SK-N-SH treated with all-trans-retinoic acid at 6 μM for 48 hours (cell line): ENCODE results near the gene IPO5.

Source experiments
- POU6F1 ChIP-seq: fragments of 250-450 bp; sonication (Bioruptor Pico); IDR thresholded peaks from 2 replicates; pipeline ENCODE4 v1.8.0; 2021; ENCODE audit warnings: low read depth, mild to moderate bottlenecking, moderate library complexity, borderline replicate concordance
- RARB ChIP-seq: fragments of 250-450 bp; sonication (Bioruptor Pico); IDR thresholded peaks from 2 replicates; pipeline ENCODE4 v1.8.0; 2021; ENCODE audit warnings: mild to moderate bottlenecking, moderate library complexity
- TCF4 ChIP-seq: fragments of 250-450 bp; sonication (Bioruptor Pico); IDR thresholded peaks from 2 replicates; pipeline ENCODE4 v1.8.0; 2021; ENCODE audit warnings: mild to moderate bottlenecking, moderate library complexity, borderline replicate concordance
- TSHZ2 ChIP-seq: fragments of 250-450 bp; sonication (Bioruptor Pico); IDR thresholded peaks from 2 replicates; pipeline ENCODE4 v1.5.0; 2020; ENCODE audit warnings: mild to moderate bottlenecking, moderate library complexity
- ZNF565 ChIP-seq: fragments of 450-650 bp; formaldehyde crosslinking; conservative IDR thresholded peaks from 2 replicates; pipeline ENCODE4 v1.5.0; 2020; ENCODE audit warnings: low read depth, mild to moderate bottlenecking, moderate library complexity
- ZNF8 ChIP-seq: fragments of 450-650 bp; formaldehyde crosslinking; IDR thresholded peaks from 2 replicates; pipeline ENCODE4 v1.5.0; 2020; ENCODE audit warnings: mild to moderate bottlenecking, moderate library complexity
- TF ChIP-seq, protein P1 (sequence below): fragments of 250-450 bp; sonication (Bioruptor Pico); IDR thresholded peaks from 2 replicates; pipeline ENCODE4 v1.8.0; 2020; ENCODE audit warnings: mild to moderate bottlenecking, moderate library complexity, borderline replicate concordance

DNA sequence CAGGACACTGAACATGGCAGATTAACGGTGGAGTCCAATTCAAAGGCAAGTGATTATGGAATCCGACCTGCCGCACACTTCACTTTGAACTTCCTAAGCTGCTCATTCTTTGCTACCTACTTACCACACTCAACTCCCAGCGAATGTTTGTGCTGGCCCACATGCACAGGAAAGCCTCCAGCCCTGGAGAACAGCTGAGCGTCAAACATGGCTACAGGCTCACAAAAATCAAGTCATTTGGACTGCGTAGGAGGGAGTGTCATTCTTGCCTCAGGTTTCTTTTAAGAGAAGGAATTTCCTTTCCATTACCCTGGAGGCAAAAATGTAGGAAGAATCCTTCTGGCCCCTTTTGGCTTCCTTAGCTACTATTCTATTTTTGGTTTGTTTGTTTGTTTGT is 41.3 kb upstream of the IPO5 start:
- TF ChIP-seq ZNF8 (CRISPR knock-in tag), result no peak
- TF ChIP-seq RARB (CRISPR knock-in tag), result no peak
- no peak for TF ChIP-seq TSHZ2 (CRISPR knock-in tag)
- no peak for TF ChIP-seq POU6F1 (CRISPR knock-in tag)
- TF ChIP-seq, protein P1, sequence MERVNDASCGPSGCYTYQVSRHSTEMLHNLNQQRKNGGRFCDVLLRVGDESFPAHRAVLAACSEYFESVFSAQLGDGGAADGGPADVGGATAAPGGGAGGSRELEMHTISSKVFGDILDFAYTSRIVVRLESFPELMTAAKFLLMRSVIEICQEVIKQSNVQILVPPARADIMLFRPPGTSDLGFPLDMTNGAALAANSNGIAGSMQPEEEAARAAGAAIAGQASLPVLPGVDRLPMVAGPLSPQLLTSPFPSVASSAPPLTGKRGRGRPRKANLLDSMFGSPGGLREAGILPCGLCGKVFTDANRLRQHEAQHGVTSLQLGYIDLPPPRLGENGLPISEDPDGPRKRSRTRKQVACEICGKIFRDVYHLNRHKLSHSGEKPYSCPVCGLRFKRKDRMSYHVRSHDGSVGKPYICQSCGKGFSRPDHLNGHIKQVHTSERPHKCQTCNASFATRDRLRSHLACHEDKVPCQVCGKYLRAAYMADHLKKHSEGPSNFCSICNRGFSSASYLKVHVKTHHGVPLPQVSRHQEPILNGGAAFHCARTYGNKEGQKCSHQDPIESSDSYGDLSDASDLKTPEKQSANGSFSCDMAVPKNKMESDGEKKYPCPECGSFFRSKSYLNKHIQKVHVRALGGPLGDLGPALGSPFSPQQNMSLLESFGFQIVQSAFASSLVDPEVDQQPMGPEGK (CRISPR knock-in tag), result no peak
- no peak for TF ChIP-seq ZNF565 (CRISPR knock-in tag)
- TF ChIP-seq TCF4 (CRISPR knock-in tag), result no peak
